ENCODE measurements around the gene INHBE.

INHBE gene

GRCh38 chr12:57461917-57462250 lies 6.8 kb downstream of the INHBE start:
- DNase-seq: no peak

GRCh38 chr12:57462251-57462911 lies 7.3 kb downstream of the INHBE start:
- DNase-seq: peak; percentile 90

DNA sequence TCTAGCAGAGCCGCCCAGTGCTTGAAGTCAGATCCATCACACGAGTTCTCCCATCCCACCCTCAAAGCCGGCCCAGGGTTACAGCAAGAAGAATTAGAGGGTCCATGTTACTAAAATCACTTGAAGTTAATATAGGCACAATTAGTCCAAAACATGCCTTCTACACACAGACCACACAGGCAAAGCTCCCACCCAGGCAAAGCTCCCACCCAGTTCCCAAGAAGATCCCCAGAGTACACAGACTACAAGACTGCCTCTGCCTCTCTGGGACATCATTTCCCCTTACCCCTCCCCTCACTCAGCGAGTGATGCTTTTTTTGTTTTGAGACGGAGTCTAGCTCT lies 7.8 kb downstream of the INHBE start:
- DNase-seq: no peak

GRCh38 chr12:57464569-57464968 lies 9.5 kb downstream of the INHBE start:
- DNase-seq: no peak

DNA sequence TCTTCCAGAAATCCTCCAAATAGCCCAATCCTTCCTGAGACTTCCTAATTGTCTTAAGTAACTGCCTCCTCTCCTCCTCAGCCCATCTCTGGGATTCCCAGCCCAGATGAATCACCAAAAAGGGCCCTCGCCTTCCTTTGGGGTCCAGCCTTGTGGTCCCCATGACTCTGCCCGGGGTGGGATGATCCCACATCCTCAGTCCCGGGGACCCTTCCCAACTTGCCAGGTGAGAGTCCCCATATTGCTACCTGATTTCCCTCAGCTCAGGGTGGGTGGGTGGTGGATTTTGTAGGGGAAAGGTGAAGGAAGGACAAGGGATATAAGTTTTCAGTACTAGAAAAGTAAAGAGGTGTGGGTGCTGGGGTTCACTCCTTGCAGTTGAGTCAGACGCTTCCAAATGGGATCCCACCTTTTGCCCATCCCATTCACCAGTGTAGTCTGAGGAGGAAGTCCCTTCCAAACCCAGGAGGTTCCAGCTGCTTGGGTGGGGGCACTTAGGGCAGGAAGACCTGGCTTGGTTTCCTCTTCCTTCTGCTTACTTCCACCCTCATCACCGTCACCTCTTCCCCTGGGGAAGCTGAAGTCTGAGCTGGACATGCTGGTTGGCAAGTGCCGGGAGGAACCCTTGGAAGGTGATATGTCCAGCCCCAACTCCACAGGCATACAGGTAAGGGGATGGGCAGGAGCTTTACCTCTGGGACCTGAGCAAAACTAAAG lies 10.1 kb downstream of the INHBE start:
- DNase-seq: no peak

- no peak for DNase-seq
These were observed 10.8 kb downstream of the INHBE start for GRCh38 chr12:57465747-57466505.

DNA sequence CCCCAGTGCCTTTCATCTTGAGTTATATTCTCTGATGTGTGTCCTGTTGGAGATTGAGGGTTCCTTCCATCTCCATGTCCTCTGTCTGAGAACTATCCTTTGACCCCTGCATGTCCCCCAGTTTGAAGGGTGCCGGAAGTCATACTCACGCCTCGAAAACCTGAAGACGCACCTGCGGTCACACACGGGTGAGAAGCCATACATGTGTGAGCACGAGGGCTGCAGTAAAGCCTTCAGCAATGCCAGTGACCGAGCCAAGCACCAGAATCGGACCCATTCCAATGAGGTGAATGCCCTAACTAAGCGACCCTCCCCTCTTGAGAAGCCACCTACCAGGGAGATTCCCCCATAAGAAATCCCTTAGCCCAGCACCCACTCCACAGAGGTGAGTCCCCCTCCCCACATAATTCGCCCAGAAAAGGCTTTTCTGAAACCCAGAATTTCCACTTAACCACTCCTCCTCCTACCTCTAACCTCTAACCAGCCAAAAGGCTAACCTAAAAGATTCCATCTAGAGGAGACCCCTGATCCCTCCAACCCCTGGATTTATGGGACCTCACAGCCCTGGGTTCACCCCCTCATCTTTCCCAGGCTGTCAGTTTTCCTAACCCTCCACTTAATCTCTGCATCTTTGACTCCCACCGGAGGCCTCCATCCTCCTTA lies 12.2 kb downstream of the INHBE start:
- DNase-seq: no peak

GRCh38 chr12:57467915-57468314 lies 12.8 kb downstream of the INHBE start:
- no peak for DNase-seq

- DNase-seq: no peak
These were observed 14.4 kb downstream of the INHBE start for GRCh38 chr12:57469296-57470164.

- DNase-seq: no peak
These were observed 15.3 kb downstream of the INHBE start for GRCh38 chr12:57470286-57470969.

DNA sequence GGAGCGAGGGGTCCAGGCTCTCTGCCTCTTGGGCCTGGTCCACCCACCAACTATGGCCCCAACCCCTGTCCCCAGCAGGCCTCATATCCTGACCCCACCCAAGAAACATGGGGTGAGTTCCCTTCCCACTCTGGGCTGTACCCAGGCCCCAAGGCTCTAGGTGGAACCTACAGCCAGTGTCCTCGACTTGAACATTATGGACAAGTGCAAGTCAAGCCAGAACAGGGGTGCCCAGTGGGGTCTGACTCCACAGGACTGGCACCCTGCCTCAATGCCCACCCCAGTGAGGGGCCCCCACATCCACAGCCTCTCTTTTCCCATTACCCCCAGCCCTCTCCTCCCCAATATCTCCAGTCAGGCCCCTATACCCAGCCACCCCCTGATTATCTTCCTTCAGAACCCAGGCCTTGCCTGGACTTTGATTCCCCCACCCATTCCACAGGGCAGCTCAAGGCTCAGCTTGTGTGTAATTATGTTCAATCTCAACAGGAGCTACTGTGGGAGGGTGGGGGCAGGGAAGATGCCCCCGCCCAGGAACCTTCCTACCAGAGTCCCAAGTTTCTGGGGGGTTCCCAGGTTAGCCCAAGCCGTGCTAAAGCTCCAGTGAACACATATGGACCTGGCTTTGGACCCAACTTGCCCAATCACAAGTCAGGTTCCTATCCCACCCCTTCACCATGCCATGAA lies 16.0 kb downstream of the INHBE start:
- DNase-seq: no peak

DNA sequence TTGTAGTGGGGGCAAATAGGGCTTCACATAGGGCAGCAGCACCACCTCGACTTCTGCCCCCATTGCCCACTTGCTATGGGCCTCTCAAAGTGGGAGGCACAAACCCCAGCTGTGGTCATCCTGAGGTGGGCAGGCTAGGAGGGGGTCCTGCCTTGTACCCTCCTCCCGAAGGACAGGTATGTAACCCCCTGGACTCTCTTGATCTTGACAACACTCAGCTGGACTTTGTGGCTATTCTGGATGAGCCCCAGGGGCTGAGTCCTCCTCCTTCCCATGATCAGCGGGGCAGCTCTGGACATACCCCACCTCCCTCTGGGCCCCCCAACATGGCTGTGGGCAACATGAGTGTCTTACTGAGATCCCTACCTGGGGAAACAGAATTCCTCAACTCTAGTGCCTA lies 16.6 kb downstream of the INHBE start:
- no peak for DNase-seq

GRCh38 chr12:57472391-57472790 lies 17.3 kb downstream of the INHBE start:
- no peak for DNase-seq

DNA sequence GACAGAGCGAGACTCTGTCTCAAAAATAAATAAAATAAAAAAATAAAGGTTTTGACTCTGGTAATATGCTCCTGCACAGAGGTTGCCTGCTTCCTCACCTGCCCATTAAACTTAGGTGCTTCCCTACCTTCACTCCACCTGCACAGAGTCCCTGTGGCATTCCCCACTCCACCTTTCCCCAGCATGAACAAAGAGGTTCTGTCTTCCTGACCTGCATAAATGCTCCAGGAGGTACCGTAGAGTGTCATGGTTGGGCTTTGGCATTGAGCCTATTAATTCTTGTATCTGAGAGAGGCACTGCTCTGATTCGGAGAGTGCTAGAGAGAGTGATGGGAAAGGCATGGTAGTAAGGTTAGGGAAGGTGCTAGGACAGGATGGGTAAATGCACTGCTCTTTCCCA lies 18.3 kb downstream of the INHBE start:
- no peak for DNase-seq

GRCh38 chr12:57473886-57474285 lies 18.8 kb downstream of the INHBE start:
- DNase-seq: no peak

GRCh38 chr12:57474430-57474829 lies 19.3 kb downstream of the INHBE start:
- DNase-seq: no peak

- no peak for DNase-seq
These were observed 19.8 kb downstream of the INHBE start for GRCh38 chr12:57474862-57475261.

DNA sequence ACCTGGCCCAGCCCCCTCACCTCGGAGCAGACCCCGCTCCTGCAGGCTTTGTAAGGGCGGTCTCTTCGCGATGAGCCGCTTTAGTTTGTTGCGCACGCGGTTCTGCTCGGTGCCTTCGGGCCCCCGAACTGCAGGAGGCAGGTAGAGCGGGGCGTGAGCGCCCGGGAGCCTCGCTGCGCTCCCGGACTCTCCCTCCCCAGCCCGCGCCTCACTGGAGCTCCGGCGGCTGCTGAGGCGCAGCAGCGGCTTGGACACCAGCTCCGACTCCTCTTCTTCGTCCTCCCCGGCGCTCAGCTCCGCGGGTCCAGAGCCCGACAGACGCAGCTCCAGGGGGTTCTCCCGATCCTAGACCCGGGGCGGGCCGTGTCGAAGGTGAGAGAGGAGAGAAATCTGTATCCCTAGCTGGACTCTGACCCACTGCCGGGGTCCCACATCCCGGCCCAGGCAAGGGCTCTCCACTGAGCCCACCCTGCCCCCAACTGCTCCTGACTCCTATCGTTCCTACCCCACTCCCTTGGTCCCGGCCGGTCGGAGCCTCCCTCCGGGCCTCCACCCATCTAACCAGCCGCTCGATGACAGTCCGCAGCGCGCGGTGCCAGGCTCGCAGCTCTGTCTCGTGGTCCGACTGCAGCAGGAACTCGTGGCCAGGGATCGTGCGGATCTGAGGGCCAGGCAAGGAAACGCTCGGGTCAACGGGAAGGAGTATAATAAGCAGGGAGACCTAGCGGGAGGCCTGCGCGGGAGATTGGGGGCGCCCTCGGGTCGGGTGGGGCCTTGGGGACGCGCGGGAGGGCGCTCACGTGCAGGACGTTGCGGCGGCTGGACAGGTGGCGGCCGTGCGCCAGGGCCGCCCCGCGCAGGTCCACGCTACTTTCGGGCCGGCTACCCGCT lies 20.4 kb downstream of the INHBE start:
- no peak for DNase-seq

GRCh38 chr12:57476162-57476992 lies 21.3 kb downstream of the INHBE start:
- DNase-seq: no peak
